SK-N-SH treated with all-trans-retinoic acid at 6 μM for 48 hours (cell line): ENCODE results near the gene MED20.

Experiments
- ESRRG ChIP-seq: fragments of 250-450 bp; sonication (Bioruptor Pico); IDR thresholded peaks from 2 replicates; pipeline ENCODE4 v1.6.1; 2021; ENCODE audit warnings: mild to moderate bottlenecking
- ISL1 ChIP-seq: fragments of 250-450 bp; sonication (Bioruptor Pico); IDR thresholded peaks from 2 replicates; pipeline ENCODE4 v2.1.2; 2022; ENCODE audit warnings: mild to moderate bottlenecking, moderate library complexity
- PPARA ChIP-seq: fragments of 250-450 bp; sonication (Bioruptor Pico); IDR thresholded peaks from 2 replicates; pipeline ENCODE4 v1.5.0; 2020; ENCODE audit warnings: mild to moderate bottlenecking, borderline replicate concordance
- RARB ChIP-seq: fragments of 250-450 bp; sonication (Bioruptor Pico); IDR thresholded peaks from 2 replicates; pipeline ENCODE4 v1.8.0; 2021; ENCODE audit warnings: mild to moderate bottlenecking, moderate library complexity
- SNAI2 ChIP-seq: fragments of 250-450 bp; sonication (Bioruptor Pico); IDR thresholded peaks from 2 replicates; pipeline ENCODE4 v1.5.0; 2020; ENCODE audit warnings: mild to moderate bottlenecking, moderate library complexity
- ZC3H10 ChIP-seq: fragments of 250-450 bp; sonication (Bioruptor Pico); IDR thresholded peaks from 2 replicates; pipeline ENCODE4 v1.5.1; 2021; ENCODE audit warnings: mild to moderate bottlenecking, moderate library complexity
- ZFP3 ChIP-seq: fragments of 250-450 bp; sonication (Bioruptor Pico); IDR thresholded peaks from 2 replicates; pipeline ENCODE4 v1.5.0; 2020; ENCODE audit warnings: mild to moderate bottlenecking, moderate library complexity
- ZNF565 ChIP-seq: fragments of 450-650 bp; formaldehyde crosslinking; conservative IDR thresholded peaks from 2 replicates; pipeline ENCODE4 v1.5.0; 2020; ENCODE audit warnings: low read depth, mild to moderate bottlenecking, moderate library complexity
- ZNF70 ChIP-seq: fragments of 450-650 bp; formaldehyde crosslinking; IDR thresholded peaks from 2 replicates; pipeline ENCODE4 v1.5.0; 2020; ENCODE audit warnings: mild to moderate bottlenecking, moderate library complexity
- TF ChIP-seq, protein P1 (sequence below): fragments of 250-450 bp; sonication (Bioruptor Pico); IDR thresholded peaks from 2 replicates; pipeline ENCODE4 v1.8.0; 2020; ENCODE audit warnings: mild to moderate bottlenecking, moderate library complexity, borderline replicate concordance
- TF ChIP-seq, protein P2 (sequence below): fragments of 250-450 bp; sonication (Bioruptor Pico); IDR thresholded peaks from 2 replicates; pipeline ENCODE4 v1.5.1; 2020; ENCODE audit warnings: low read depth, mild to moderate bottlenecking, moderate library complexity

DNA sequence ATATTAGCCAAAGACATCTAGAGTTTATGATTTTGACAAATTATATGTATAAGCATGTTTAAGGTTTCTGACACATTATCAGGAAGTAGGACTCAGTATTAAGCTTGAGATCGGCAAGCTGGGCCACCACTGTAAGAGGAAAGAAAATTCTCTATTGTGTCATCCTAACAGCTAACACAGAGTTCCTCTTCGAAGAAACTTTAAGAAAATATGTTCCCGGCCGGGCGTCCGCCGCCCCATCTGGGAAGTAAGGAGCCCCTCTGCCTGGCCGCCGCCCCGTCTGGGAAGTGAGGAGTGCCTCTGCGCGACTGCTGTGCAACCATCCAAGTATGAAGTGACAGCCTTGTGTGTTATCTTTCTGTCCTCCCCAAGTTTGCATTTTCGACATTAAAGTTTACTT lies 48.8 kb downstream of the MED20 start:
- TF ChIP-seq ZNF565 (no peak), SNAI2 (CRISPR knock-in tag) (no peak), ZC3H10 (CRISPR knock-in tag) (no peak), ZNF70 (CRISPR knock-in tag) (no peak), ZFP3 (CRISPR knock-in tag) (no peak), ISL1 (CRISPR knock-in tag) (no peak), ESRRG (CRISPR knock-in tag) (no peak), RARB (no peak), PPARA (CRISPR knock-in tag) (no peak)
- TF ChIP-seq, protein P1, sequence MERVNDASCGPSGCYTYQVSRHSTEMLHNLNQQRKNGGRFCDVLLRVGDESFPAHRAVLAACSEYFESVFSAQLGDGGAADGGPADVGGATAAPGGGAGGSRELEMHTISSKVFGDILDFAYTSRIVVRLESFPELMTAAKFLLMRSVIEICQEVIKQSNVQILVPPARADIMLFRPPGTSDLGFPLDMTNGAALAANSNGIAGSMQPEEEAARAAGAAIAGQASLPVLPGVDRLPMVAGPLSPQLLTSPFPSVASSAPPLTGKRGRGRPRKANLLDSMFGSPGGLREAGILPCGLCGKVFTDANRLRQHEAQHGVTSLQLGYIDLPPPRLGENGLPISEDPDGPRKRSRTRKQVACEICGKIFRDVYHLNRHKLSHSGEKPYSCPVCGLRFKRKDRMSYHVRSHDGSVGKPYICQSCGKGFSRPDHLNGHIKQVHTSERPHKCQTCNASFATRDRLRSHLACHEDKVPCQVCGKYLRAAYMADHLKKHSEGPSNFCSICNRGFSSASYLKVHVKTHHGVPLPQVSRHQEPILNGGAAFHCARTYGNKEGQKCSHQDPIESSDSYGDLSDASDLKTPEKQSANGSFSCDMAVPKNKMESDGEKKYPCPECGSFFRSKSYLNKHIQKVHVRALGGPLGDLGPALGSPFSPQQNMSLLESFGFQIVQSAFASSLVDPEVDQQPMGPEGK (CRISPR knock-in tag), result no peak
- TF ChIP-seq, protein P2, sequence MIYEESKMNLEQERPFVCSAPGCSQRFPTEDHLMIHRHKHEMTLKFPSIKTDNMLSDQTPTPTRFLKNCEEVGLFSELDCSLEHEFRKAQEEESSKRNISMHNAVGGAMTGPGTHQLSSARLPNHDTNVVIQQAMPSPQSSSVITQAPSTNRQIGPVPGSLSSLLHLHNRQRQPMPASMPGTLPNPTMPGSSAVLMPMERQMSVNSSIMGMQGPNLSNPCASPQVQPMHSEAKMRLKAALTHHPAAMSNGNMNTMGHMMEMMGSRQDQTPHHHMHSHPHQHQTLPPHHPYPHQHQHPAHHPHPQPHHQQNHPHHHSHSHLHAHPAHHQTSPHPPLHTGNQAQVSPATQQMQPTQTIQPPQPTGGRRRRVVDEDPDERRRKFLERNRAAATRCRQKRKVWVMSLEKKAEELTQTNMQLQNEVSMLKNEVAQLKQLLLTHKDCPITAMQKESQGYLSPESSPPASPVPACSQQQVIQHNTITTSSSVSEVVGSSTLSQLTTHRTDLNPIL (CRISPR knock-in tag), result no peak
